Esophagus squamous epithelium (tissue), 5 donors: ENCODE results near the gene GPR37. TPM values are rescaled to one million over a fixed set of nuclear protein-coding genes. Genes with fewer than 3 reads are reported as not detected.

Experiments used
- DNase-seq: peaks from one replicate; lab custom pipeline; 2025; lab: John Stamatoyannopoulos, UW
- H3K27ac ChIP-seq, 4 donors: fragments of 200-600 bp; sonication (generic); one replicate each; pipeline ENCODE4 v1.5.1; 2016 to 2019; ENCODE audit warnings: mild to moderate bottlenecking in 1 of 4
- H3K27me3 ChIP-seq, 4 donors: fragments of 200-600 bp; sonication (generic); 1 replicate in 3 of 4; 2 replicates in 1 of 4; pipeline versions ENCODE4 v1.5.1 to v1.6.0; 2017 to 2021; ENCODE audit warnings: antibody characterized with exemption in 1 of 4
- H3K36me3 ChIP-seq, 3 donors: fragments of 200-600 bp; sonication (generic); one replicate each; pipeline ENCODE4 v1.5.1; 2016 to 2019
- H3K4me1 ChIP-seq, 3 donors: fragments of 200-600 bp; sonication (generic); one replicate each; pipeline ENCODE4 v1.5.1; 2017 to 2019
- H3K4me3 ChIP-seq, 4 donors: fragments of 200-600 bp; sonication (generic); 1 replicate in 3 of 4; 2 replicates in 1 of 4; pipeline ENCODE4 v1.5.1; 2016 to 2019; ENCODE audit warnings: mild to moderate bottlenecking in 2 of 4, moderate library complexity in 1 of 4
- H3K9me3 ChIP-seq, 3 donors: fragments of 200-600 bp; sonication (generic); one replicate each; pipeline ENCODE4 v1.5.1; 2016 to 2019
- CTCF ChIP-seq, 6 experiments: fragments of 450-650 bp in 4 of 6; fragments of 200-600 bp in 2 of 6; sonication (generic) in 2 of 6; IDR thresholded peaks; one replicate each; pipeline ENCODE4 v1.5.1; 2016 to 2019; ENCODE audit warnings: antibody characterized with exemption in 6 of 6, mild to moderate bottlenecking in 4 of 6, moderate library complexity in 4 of 6
- POLR2A ChIP-seq, 4 donors: fragments of 450-650 bp; IDR thresholded peaks; one replicate each; pipeline ENCODE4 v1.6.1; 2017; ENCODE audit warnings: antibody characterized with exemption in 4 of 4, mild to moderate bottlenecking in 4 of 4, moderate library complexity in 3 of 4
- WGBS, 2 donors: methylation state at CpG; one replicate each; pipeline ENCODE4 v1.1.5; 2018; 5-methylcytosine and 5-hydroxymethylcytosine counted together
- intact Hi-C: fragments of 100-400 bp; cut with DNase I; formaldehyde crosslinking; loops from one replicate; pipeline ENCODE4 v1.15.0; 2022
- total RNA-seq, 4 donors: library from RNA; depleted of rRNA; stranded (reverse); fragments of >200 nt; gene quantifications; one replicate each; pipeline ENCODE4 v1.1.0, GENCODE V29; 2016
- donor health status: DM: yes; HTN: yes; CAD: no.

The GPR37 gene
- total RNA-seq, 4 donors from 2014 or later: 3.7 to 17.0 (median 9.7) TPM

- no peak for DNase-seq
- Histone ChIP-seq H3K36me3 (no peaks in the 10 kb centered on the region), H3K4me1 (peaks cover 0 to 3% (median 0%) of the 10 kb centered on the region in 3 donors), H3K4me3 (no peak overlapping the region), H3K9me3 (no peaks in the 10 kb centered on the region), H3K27ac (no peak overlapping the region), H3K27me3 (peaks cover 0 to 5% (median 0%) of the 10 kb centered on the region in 4 donors)
- TF ChIP-seq CTCF (IDR thresholded peaks at IDR 0.05): no peak
- TF ChIP-seq POLR2A (IDR thresholded peaks at IDR 0.05): no peak
- 55 to 68% methylated on average over 2 of the region's 2 CpGs for WGBS, 2 donors
- intact Hi-C loops: no loop called here
Measured at GRCh38 chr7:124776153-124776552, 10.6 kb upstream of the GPR37 start.

GRCh38 chr7:124775422-124775821, 9.8 kb upstream of the GPR37 start:
- H3K4me3 ChIP-seq: no peak overlapping the region
- TF ChIP-seq POLR2A (IDR thresholded peaks at IDR 0.05): no peak
- no peak for TF ChIP-seq CTCF (IDR thresholded peaks at IDR 0.05)
- intact Hi-C loops: no loop called here
- peaks cover 0 to 5% (median 0%) of the 10 kb centered on the region in 4 donors for H3K27me3 ChIP-seq
- no peaks in the 10 kb centered on the region for H3K36me3 ChIP-seq
- no peaks in the 10 kb centered on the region for H3K9me3 ChIP-seq
- no peak for DNase-seq
- no peak overlapping the region for H3K27ac ChIP-seq
- peaks cover 0 to 3% (median 0%) of the 10 kb centered on the region in 3 donors for H3K4me1 ChIP-seq

GRCh38 chr7:124773938-124774337, 8.3 kb upstream of the GPR37 start:
- WGBS, 2 donors: 82 to 91% methylated on average over 4 of the region's 4 CpGs
- H3K27me3 ChIP-seq: peaks cover 0 to 5% (median 0%) of the 10 kb centered on the region in 4 donors

GRCh38 chr7:124773339-124773738, 7.7 kb upstream of the GPR37 start:
- Histone ChIP-seq H3K36me3 (no peaks in the 10 kb centered on the region), H3K4me1 (peaks cover 0 to 3% (median 0%) of the 10 kb centered on the region in 3 donors), H3K9me3 (no peaks in the 10 kb centered on the region), H3K4me3 (no peak overlapping the region), H3K27ac (no peak overlapping the region), H3K27me3 (peaks cover 0 to 5% (median 0%) of the 10 kb centered on the region in 4 donors)
- intact Hi-C loops: no loop called here
- TF ChIP-seq CTCF (IDR thresholded peaks at IDR 0.05): no peak
- no peak for TF ChIP-seq POLR2A (IDR thresholded peaks at IDR 0.05)
- WGBS, 2 donors: 31 to 47% methylated on average over 3 of the region's 3 CpGs
- no peak for DNase-seq

More at GRCh38 chr7:124773938-124774337, 8.3 kb upstream of the GPR37 start:
- intact Hi-C loops: no loop called here
- H3K9me3 ChIP-seq: no peaks in the 10 kb centered on the region
- TF ChIP-seq POLR2A (IDR thresholded peaks at IDR 0.05): no peak
- no peak for TF ChIP-seq CTCF (IDR thresholded peaks at IDR 0.05)
- no peak for DNase-seq
- H3K4me1 ChIP-seq: peaks cover 0 to 3% (median 0%) of the 10 kb centered on the region in 3 donors
- H3K36me3 ChIP-seq: no peaks in the 10 kb centered on the region
- H3K4me3 ChIP-seq: no peak overlapping the region
- H3K27ac ChIP-seq: no peak overlapping the region

GRCh38 chr7:124769136-124769535, 3.5 kb upstream of the GPR37 start:
- Histone ChIP-seq H3K27me3 (peaks cover 0 to 26% (median 0%) of the 10 kb centered on the region in 4 donors), H3K4me3 (no peak overlapping the region), H3K9me3 (no peaks in the 10 kb centered on the region), H3K4me1 (peaks cover 2 to 23% (median 5%) of the 10 kb centered on the region in 3 donors), H3K27ac (no peak overlapping the region), H3K36me3 (no peaks in the 10 kb centered on the region)
- DNase-seq: no peak
- whole genome bisulfite sequencing, 2 donors: 89 to 94% methylated on average over 1 of the region's 1 CpG
- TF ChIP-seq POLR2A (IDR thresholded peaks at IDR 0.05): no peak
- TF ChIP-seq CTCF (IDR thresholded peaks at IDR 0.05): no peak
- intact Hi-C loops: no loop called here
